ENCODE measurements around the gene MRPS23. TPM values are rescaled to one million over a fixed set of nuclear protein-coding genes. Genes with fewer than 3 reads are reported as not detected.

MRPS23 gene
- total and polyA plus RNA-seq, 2 of the 8 experiments (the other 6 are each of a cell fraction or from before 2014, with no cell fraction given): 38.6 to 60.4 TPM

DNA sequence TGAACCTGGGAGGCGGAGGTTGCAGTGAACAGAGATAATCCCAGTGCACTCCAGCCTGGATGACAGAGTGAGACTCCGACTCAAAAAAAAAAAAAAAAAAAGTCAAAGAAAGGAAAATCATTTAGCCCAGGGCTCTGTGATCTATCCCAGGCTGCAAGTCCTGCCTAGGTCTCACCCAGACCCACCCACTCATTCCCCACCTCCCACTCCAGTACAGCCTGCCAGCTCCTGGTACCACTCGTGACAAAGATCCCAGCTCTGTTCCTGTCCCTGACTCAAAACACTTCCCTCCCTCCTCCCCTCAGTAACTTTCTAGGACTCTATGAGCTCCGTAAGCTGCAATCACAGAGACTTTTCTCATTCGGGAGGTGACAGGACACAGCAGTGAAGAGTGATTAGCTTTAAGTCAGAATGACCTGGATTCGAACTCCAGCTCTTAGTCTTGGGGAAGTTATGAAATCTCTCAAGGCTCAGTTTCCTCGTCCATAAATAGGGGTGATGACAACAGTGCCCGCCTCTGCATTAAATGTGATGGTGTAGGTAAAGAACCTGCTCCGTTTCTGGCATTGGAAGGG is 28.0 kb upstream of the MRPS23 start:
- POLR2A ChIA-PET (ENCODE audit: partially characterized antibody): interaction anchor here (0.7 to 32.5 kb wide), 7 partner anchors 9 to 120 kb away, joined by 3 to 672 read pairs (median 4); partner anchors contain the start of genes SRSF1 and VEZF1
- no peak overlapping the region for H3K4me2 ChIP-seq (ENCODE audit: insufficient read depth in 1 of 2, low read depth in 2 of 2, low read length in 2 of 2)
- WGBS, 2 experiments (ENCODE audit: extremely low coverage in 1 of 2, insufficient coverage in 1 of 2, insufficient read length in 1 of 2, insufficient replicate concordance in 2 of 2, low coverage in 1 of 2, low lambda C conversion rate in 2 of 2, missing lambda C conversion rate in 1 of 2): 78% methylated on average over 8 of the region's 9 CpGs; no CpG with 5 or more reads in 1 of the 2 experiments
- TF ChIP-seq SIN3A (conservative IDR thresholded peaks at IDR 0.05 in 1 of 2, IDR thresholded peaks at IDR 0.05 in 1 of 2; ENCODE audit: low read depth in 1 of 2, low read length in 2 of 2) (no peak), TAF7 (optimal IDR thresholded peaks at IDR 0.05; ENCODE audit: borderline replicate concordance, low read depth, low read length) (no peak), CREB1 (IDR thresholded peaks at IDR 0.05) (no peak), JUN (IDR thresholded peaks at IDR 0.05; ENCODE audit: low read depth, low read length) (no peak), BACH1 (IDR thresholded peaks at IDR 0.05; ENCODE audit: low read length) (no peak), SIX5 (IDR thresholded peaks at IDR 0.05; ENCODE audit: low read depth, low read length) (no peak), KDM5A (IDR thresholded peaks at IDR 0.05; ENCODE audit: low read length) (no peak), CEBPB (IDR thresholded peaks at IDR 0.05; ENCODE audit: low read depth, low read length) (no peak)
- TF ChIP-seq, protein P1, sequence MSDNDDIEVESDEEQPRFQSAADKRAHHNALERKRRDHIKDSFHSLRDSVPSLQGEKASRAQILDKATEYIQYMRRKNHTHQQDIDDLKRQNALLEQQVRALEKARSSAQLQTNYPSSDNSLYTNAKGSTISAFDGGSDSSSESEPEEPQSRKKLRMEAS (IDR thresholded peaks at IDR 0.05): no peak
- TF ChIP-seq, protein P2, sequence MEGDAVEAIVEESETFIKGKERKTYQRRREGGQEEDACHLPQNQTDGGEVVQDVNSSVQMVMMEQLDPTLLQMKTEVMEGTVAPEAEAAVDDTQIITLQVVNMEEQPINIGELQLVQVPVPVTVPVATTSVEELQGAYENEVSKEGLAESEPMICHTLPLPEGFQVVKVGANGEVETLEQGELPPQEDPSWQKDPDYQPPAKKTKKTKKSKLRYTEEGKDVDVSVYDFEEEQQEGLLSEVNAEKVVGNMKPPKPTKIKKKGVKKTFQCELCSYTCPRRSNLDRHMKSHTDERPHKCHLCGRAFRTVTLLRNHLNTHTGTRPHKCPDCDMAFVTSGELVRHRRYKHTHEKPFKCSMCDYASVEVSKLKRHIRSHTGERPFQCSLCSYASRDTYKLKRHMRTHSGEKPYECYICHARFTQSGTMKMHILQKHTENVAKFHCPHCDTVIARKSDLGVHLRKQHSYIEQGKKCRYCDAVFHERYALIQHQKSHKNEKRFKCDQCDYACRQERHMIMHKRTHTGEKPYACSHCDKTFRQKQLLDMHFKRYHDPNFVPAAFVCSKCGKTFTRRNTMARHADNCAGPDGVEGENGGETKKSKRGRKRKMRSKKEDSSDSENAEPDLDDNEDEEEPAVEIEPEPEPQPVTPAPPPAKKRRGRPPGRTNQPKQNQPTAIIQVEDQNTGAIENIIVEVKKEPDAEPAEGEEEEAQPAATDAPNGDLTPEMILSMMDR (IDR thresholded peaks at IDR 0.05; ENCODE audit: control extremely low read depth in 1 of 3, insufficient read depth in 1 of 3, low read depth in 1 of 3, low read length in 3 of 3): no peak

More for the DNA sequence above, 28.0 kb upstream of the MRPS23 start:
- no peak overlapping the region for H3K14ac ChIP-seq (ENCODE audit: insufficient read length)
- H3K9ac ChIP-seq (replicated peaks in 1 of 4; ENCODE audit: extremely low read depth in 1 of 4, low read depth in 3 of 4, low read length in 3 of 4): no peak overlapping the region
- DNase-seq (ENCODE audit: low read depth in 1 of 2, low spot score in 2 of 2) (no peak), FAIRE-seq (no peak)
- no peaks in the 10 kb centered on the region for H3K36me3 ChIP-seq (ENCODE audit: control insufficient read depth in 2 of 4, insufficient read depth in 4 of 4, low read length in 3 of 4)
- H3K4me3 ChIP-seq (ENCODE audit: extremely low read depth in 1 of 4, insufficient read depth in 2 of 4, low read depth in 3 of 4, low read length in 4 of 4): no peak overlapping the region
- H4K8ac ChIP-seq (ENCODE audit: extremely low read depth, insufficient read depth, low read length): no peak overlapping the region
- H3K9me3 ChIP-seq (ENCODE audit: insufficient read depth in 2 of 2, low read depth in 1 of 2, low read length in 1 of 2): no peaks in the 10 kb centered on the region
- no peak overlapping the region for H4K5ac ChIP-seq (ENCODE audit: insufficient read length, low read depth, low read length)
- no peak overlapping the region for H2AFZ ChIP-seq (ENCODE audit: low read length)
- H2BK20ac ChIP-seq (ENCODE audit: low read length): peak overlapping the region; percentile 68; the same call in 1 of the 2 replicates
- peaks cover 0 to 14% (median 6%) of the 10 kb centered on the region in 4 experiments; a peak in 4 of 7 replicates for H3K27me3 ChIP-seq (replicated peaks in 1 of 4; ENCODE audit: control insufficient read depth in 3 of 4, extremely low read depth in 1 of 4, insufficient read depth in 3 of 4, low read length in 3 of 4)
- H3K79me2 ChIP-seq (ENCODE audit: control insufficient read depth in 1 of 2, insufficient read depth in 2 of 2, low read length in 2 of 2): no peaks in the 10 kb centered on the region
- peak overlapping the region; percentile 83 for H4K91ac ChIP-seq (replicated peaks; ENCODE audit: insufficient read length, low read length)
- H3K27ac ChIP-seq (ENCODE audit: low read depth, low read length): no peak overlapping the region
- H4K20me1 ChIP-seq (replicated peaks in 1 of 2; ENCODE audit: control insufficient read depth in 1 of 2, insufficient read depth in 2 of 2, low read length in 2 of 2): no peaks in the 10 kb centered on the region
- H2AK5ac ChIP-seq (ENCODE audit: low read depth, low read length): no peak overlapping the region; the same call in 1 of the 2 replicates
- H3K56ac ChIP-seq (replicated peaks; ENCODE audit: insufficient read length, low read depth, low read length): no peak overlapping the region
- no peak overlapping the region for H3K23ac ChIP-seq (ENCODE audit: insufficient read length)
- CTCF ChIA-PET (ENCODE audit: partially characterized antibody): interaction anchor here (0.6 to 20.7 kb wide), 9 partner anchors 14 to 122 kb away, joined by 3 to 221 read pairs (median 4); no protein-coding TSS in a partner anchor
- peaks cover 28 to 64% (median 48%) of the 10 kb centered on the region in 4 experiments for H3K4me1 ChIP-seq (replicated peaks in 1 of 4; ENCODE audit: control insufficient read depth in 3 of 4, insufficient read depth in 4 of 4, low read length in 3 of 4)
- peak overlapping the region; percentile 83; the same call in 1 of the 2 replicates for H2BK15ac ChIP-seq (ENCODE audit: low read length)
- H3K4ac ChIP-seq (replicated peaks; ENCODE audit: insufficient read length, low read depth, low read length): no peak overlapping the region
- no peaks in the 10 kb centered on the region for H3K79me1 ChIP-seq (ENCODE audit: low read depth, low read length)
- H2BK5ac ChIP-seq (ENCODE audit: low read depth, low read length): no peak overlapping the region
- no peak overlapping the region for H3K18ac ChIP-seq (ENCODE audit: extremely low read depth, low read length)
- H2BK12ac ChIP-seq (ENCODE audit: low read depth, low read length): peak overlapping the region; percentile 45
- H2BK120ac ChIP-seq (replicated peaks; ENCODE audit: low read depth, low read length): no peak overlapping the region
- peaks cover 5% of the 10 kb centered on the region for H3K23me2 ChIP-seq (ENCODE audit: low read depth, low read length)
